GM10266 (cell line): ENCODE measurements around the gene PCCA.

Source experiments
- DNase-seq: peaks from one replicate; pipeline ENCODE4 v3.0.0; 2012; ENCODE audit errors: extremely low spot score
- TF ChIP-seq, protein P1 (sequence below): IDR thresholded peaks from 2 replicates; pipeline ENCODE4 v1.5.1; 2012; ENCODE audit warnings: mild to moderate bottlenecking, low read depth; ENCODE audit not compliant: control insufficient read depth, insufficient read depth; ENCODE audit errors: missing control alignments

Gene PCCA

DNA sequence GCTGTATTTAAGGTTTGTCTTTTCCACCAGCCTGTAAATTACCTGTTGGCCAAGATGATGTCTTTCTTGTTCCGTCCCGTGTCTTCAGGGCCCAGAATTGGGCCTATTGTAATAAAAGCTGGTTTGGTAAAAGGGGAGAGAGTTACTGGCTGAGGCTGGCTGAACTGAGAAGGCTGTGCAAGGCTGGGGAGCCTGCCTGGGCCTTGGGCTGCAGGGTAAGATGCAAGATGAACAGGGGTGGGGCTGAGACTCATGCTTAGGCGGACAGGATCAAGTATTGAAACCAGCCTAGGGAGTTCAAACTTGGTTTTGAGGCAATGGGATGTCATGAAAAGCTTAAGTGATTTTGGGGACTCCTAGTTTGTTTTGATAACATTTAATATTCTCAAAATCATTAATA lies 142.3 kb downstream of the PCCA start:
- DNase-seq: no peak
- TF ChIP-seq, protein P1, sequence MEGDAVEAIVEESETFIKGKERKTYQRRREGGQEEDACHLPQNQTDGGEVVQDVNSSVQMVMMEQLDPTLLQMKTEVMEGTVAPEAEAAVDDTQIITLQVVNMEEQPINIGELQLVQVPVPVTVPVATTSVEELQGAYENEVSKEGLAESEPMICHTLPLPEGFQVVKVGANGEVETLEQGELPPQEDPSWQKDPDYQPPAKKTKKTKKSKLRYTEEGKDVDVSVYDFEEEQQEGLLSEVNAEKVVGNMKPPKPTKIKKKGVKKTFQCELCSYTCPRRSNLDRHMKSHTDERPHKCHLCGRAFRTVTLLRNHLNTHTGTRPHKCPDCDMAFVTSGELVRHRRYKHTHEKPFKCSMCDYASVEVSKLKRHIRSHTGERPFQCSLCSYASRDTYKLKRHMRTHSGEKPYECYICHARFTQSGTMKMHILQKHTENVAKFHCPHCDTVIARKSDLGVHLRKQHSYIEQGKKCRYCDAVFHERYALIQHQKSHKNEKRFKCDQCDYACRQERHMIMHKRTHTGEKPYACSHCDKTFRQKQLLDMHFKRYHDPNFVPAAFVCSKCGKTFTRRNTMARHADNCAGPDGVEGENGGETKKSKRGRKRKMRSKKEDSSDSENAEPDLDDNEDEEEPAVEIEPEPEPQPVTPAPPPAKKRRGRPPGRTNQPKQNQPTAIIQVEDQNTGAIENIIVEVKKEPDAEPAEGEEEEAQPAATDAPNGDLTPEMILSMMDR: no peak

DNA sequence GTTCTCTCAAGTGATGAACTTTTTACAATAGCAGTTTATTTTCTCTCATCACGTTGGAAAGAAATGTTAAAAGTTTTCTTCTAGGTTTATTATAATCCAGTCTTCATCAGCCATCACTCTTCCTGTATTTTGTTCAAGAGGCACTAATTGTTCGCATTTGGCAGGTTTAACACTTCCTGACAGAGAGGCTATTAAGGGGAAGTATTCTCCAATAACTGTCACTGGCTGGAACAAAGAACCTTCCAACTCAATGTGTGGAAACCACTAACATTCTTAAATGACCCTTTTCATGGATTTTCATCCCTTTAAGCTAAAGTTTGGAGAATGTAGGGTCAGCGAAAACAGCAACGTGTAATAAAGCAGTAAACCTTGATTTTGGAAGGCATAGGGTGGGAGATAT lies 145.1 kb downstream of the PCCA start:
- TF ChIP-seq, protein P1: no peak
- DNase-seq: no peak

DNA sequence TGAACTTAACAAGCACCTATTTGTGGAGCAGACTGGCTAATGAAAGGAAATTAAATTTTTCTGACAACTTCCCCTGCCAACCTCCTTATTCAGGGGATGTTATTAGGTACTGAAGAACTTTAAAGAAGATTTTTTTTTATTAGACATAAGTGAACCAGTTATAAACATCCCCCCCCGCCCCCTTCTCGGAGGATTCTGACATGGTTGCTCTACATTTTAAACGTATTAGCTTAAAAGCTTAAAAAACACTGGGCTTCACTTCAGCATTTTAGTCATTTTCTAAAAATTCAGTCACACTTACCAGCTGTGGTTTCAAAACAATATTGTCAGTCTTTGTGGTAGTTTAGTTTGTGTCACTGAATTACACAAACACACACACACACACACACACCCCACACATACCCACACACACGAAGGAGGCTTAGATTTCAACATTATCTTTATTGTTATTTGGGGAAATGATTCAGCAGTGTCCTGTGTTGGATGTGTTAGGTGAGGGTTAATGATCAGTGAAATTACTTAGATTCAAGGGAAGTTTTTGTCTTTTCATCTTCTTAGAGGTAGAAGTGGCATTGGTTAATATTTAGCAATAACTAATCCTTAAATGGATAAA lies 145.7 kb downstream of the PCCA start:
- TF ChIP-seq, protein P1: no peak
- DNase-seq: no peak

DNA sequence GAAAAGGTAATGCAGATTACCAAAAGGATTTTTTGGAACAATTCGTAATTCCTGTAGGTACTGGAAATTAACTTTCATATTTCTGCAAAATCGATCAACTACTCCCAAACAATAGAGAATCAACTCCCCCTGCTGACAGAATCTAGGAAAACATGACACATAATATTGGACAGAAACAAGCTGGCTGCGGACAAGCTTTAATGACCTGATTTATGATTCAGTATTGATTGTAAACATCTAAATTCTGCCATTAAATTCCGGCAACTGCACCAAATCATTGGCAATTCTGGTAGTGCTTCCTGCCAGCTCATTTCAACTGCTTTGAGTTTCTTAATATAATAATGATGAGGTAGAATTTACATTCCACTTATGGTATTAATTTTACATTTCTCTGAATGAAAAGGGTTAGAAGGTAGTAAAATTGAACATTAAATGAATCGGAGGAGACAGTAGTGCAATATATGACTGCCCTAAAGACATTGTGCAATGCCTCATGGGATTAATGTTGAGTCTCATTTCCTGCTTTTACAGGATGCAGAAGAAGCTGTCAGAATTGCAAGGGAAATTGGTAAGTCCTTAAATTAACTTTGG lies 146.5 kb downstream of the PCCA start:
- peak; percentile 56 for DNase-seq
- TF ChIP-seq, protein P1: peak; percentile 50

DNA sequence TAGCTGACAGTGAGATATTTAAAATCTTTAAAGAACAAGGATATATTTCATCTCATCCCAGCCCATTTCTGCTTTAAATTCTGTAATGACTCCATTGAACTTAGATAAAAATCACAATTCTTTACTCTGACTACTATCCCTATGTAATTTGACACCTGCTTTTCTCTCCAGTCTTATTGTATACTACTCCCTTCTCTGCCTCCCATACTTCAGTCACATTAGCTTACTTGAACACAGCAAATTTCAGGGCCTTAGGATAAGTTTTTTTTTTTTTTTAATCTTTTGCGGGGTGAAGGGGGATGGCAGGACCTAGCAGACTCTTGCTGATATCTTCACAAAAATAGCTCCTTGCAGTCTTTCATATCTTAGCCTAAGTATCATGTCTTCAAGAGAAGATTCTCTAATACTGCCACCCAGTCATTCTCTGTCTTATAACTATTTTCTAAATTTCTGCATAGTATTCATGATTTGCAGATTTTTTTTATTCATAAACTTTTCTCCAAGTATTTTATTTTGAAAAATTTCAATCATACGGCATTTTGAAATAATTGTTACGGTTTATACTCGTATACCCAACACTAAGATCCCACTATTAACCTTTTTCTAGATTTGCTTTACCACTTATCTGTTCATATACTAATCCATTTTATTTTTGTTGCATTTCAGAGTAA lies 151.4 kb downstream of the PCCA start:
- TF ChIP-seq, protein P1: no peak
- no peak for DNase-seq

DNA sequence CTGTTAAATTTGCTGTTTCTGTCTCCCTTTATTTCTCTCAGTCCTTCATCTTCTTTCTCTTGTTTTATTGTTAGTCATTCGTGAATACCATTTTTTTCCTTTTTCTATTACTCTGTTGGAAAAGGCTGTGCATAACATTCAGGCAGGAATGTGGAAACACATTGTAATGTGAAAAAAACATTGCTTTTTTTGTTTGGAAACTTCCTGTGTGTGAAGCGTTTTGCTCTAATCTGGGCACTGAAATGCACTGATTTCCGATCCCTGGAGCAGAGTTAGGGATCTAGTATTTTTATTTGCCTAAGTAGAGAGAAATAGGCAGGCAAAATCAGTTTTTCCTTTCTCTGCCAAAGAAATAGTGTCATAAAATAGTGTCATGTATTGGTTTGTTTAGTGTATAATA lies 155.5 kb downstream of the PCCA start:
- TF ChIP-seq, protein P1: no peak
- DNase-seq: no peak

DNA sequence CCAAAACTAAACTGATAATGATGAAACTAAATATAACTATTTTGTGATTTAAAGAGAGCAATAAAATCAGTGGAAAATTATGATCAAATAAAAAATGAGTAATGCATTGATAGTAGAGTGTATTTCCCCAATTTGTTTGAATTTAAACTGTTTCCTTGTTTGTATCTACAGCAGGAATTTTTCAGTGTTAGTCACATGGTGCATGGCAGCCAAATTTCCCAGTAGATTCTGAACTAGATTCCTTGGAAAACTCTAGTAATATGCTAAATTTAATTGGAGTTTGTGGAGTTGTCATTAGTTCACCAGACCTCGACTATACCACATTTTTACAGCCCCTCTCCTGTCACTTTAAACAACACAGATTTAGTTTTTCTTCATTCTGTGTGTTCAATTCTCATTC lies 156.2 kb downstream of the PCCA start:
- DNase-seq: no peak
- TF ChIP-seq, protein P1: no peak
